H9 (cell line): ENCODE results near the gene CTRL. TPM values are rescaled to one million over a fixed set of nuclear protein-coding genes. Genes with fewer than 3 reads are reported as not detected.

Experiments
- DNase-seq: peaks from one replicate; pipeline ENCODE4 v3.0.0-alpha.2; 2017
- H2AFZ ChIP-seq: one replicate; pipeline ENCODE4 v1.6.1; 2013; ENCODE audit warnings: mild to moderate bottlenecking, low read length, control low read depth, moderate library complexity
- H2AK5ac ChIP-seq: 2 replicates; pipeline ENCODE4 v1.6.1; 2013; ENCODE audit warnings: low read length, control low read depth, mixed read lengths; ENCODE audit not compliant: insufficient read length
- H2BK120ac ChIP-seq: one replicate; pipeline ENCODE4 v1.6.1; 2013; ENCODE audit warnings: low read depth, mild to moderate bottlenecking, low read length, control low read depth, inconsistent platforms; ENCODE audit not compliant: poor library complexity, severe bottlenecking
- H2BK12ac ChIP-seq: 2 replicates; pipeline ENCODE4 v1.6.1; 2013; ENCODE audit warnings: low read length, control low read depth, mixed read lengths, low read depth; ENCODE audit not compliant: insufficient read length
- H2BK15ac ChIP-seq: 2 replicates; pipeline ENCODE4 v1.6.1; 2013; ENCODE audit warnings: low read depth, low read length, control low read depth
- H2BK20ac ChIP-seq: one replicate; pipeline ENCODE4 v1.6.1; 2013; ENCODE audit warnings: low read depth, mild to moderate bottlenecking, low read length, control low read depth, inconsistent platforms; ENCODE audit not compliant: poor library complexity, severe bottlenecking
- H2BK5ac ChIP-seq: 2 replicates; pipeline ENCODE4 v1.6.1; 2013; ENCODE audit warnings: low read length, control low read depth, mixed read lengths; ENCODE audit not compliant: insufficient read length
- H3K14ac ChIP-seq: 2 replicates; pipeline ENCODE4 v1.6.1; 2013; ENCODE audit warnings: low read length, control low read depth; ENCODE audit not compliant: insufficient read depth
- H3K18ac ChIP-seq: 2 replicates; pipeline ENCODE4 v1.6.1; 2013; ENCODE audit warnings: low read depth, mild to moderate bottlenecking, mixed read lengths, low read length, control low read depth; ENCODE audit not compliant: insufficient read length
- H3K23ac ChIP-seq: 2 replicates; pipeline ENCODE4 v1.6.1; 2013; ENCODE audit warnings: low read length, control low read depth, mixed read lengths, low read depth; ENCODE audit not compliant: insufficient read length
- H3K23me2 ChIP-seq: 2 replicates; pipeline ENCODE4 v1.6.1; 2013; ENCODE audit warnings: low read depth, mild to moderate bottlenecking, mixed read lengths, low read length, control low read depth; ENCODE audit not compliant: insufficient read length, poor library complexity, severe bottlenecking
- H3K27ac ChIP-seq: 2 replicates; pipeline ENCODE4 v1.5.1; 2013; ENCODE audit warnings: low read length, control low read depth, mixed read lengths, low read depth; ENCODE audit not compliant: insufficient read length
- H3K27me3 ChIP-seq: 2 replicates; pipeline ENCODE4 v1.6.1; 2013; ENCODE audit warnings: low read length, control low read depth, inconsistent platforms; ENCODE audit not compliant: insufficient read depth
- H3K4ac ChIP-seq: 2 replicates; pipeline ENCODE4 v1.6.1; 2013; ENCODE audit warnings: low read depth, mild to moderate bottlenecking, control low read depth, inconsistent platforms, low read length, moderate library complexity
- H3K4me1 ChIP-seq: 2 replicates; pipeline ENCODE4 v1.6.1; 2013; ENCODE audit warnings: low read length, control low read depth, inconsistent platforms; ENCODE audit not compliant: insufficient read depth
- H3K4me2 ChIP-seq: 2 replicates; pipeline ENCODE4 v1.6.1; 2013; ENCODE audit warnings: low read length, control low read depth, mixed read lengths; ENCODE audit not compliant: insufficient read length, insufficient read depth
- H3K56ac ChIP-seq: 2 replicates; pipeline ENCODE4 v1.6.1; 2013; ENCODE audit warnings: low read depth, mild to moderate bottlenecking, mixed read lengths, low read length, control low read depth; ENCODE audit not compliant: insufficient read length
- H3K79me1 ChIP-seq: 2 replicates; pipeline ENCODE4 v1.6.1; 2013; ENCODE audit warnings: low read depth, mild to moderate bottlenecking, moderate library complexity, low read length, control low read depth, inconsistent platforms; ENCODE audit not compliant: insufficient read depth, poor library complexity, severe bottlenecking
- H3K79me2 ChIP-seq: 2 replicates; pipeline ENCODE4 v1.6.1; 2013; ENCODE audit warnings: low read length, control low read depth, inconsistent platforms; ENCODE audit not compliant: insufficient read depth
- H3K9ac ChIP-seq: 2 replicates; pipeline ENCODE4 v1.6.1; 2013; ENCODE audit warnings: low read length, control low read depth, mixed read lengths; ENCODE audit not compliant: insufficient read length; ENCODE audit errors: extremely low read depth
- H3K9me3 ChIP-seq: one replicate; pipeline ENCODE4 v1.6.1; 2013; ENCODE audit warnings: low read depth, low read length, inconsistent platforms; ENCODE audit not compliant: control insufficient read depth
- H3T11ph ChIP-seq: one replicate; pipeline ENCODE4 v1.6.1; 2013; ENCODE audit warnings: mild to moderate bottlenecking, low read length, control low read depth, inconsistent platforms
- H4K20me1 ChIP-seq: one replicate; pipeline ENCODE4 v1.6.1; 2013; ENCODE audit not compliant: control insufficient read depth, insufficient read length, insufficient read depth
- H4K5ac ChIP-seq: 2 replicates; pipeline ENCODE4 v1.6.1; 2013; ENCODE audit warnings: low read depth, mild to moderate bottlenecking, mixed read lengths, low read length, control low read depth; ENCODE audit not compliant: insufficient read length
- H4K8ac ChIP-seq: replicated peaks from 2 replicates; pipeline ENCODE4 v1.6.1; 2013; ENCODE audit warnings: low read length, control low read depth, mixed read lengths, low read depth; ENCODE audit not compliant: insufficient read length
- H4K91ac ChIP-seq: 2 replicates; pipeline ENCODE4 v1.6.1; 2013; ENCODE audit warnings: low read depth, mild to moderate bottlenecking, moderate library complexity, mixed read lengths, low read length, control low read depth; ENCODE audit not compliant: insufficient read length
- H3K27ac Mint-ChIP-seq, 3 experiments: 2 replicates in 2 of 3; 3 replicates in 1 of 3; pipeline ENCODE4 v1.8.0; 2020 to 2021; ENCODE audit warnings: mixed read lengths in 3 of 3, mild to moderate bottlenecking in 1 of 3, moderate library complexity in 1 of 3
- H3K27me3 Mint-ChIP-seq: 2 replicates; pipeline ENCODE4 v1.8.0; 2021; ENCODE audit warnings: low read depth, mild to moderate bottlenecking, moderate library complexity, mixed read lengths
- H3K36me3 Mint-ChIP-seq, 3 experiments: 2 replicates in 2 of 3; 3 replicates in 1 of 3; pipeline ENCODE4 v1.8.0; 2020 to 2021; ENCODE audit warnings: low read depth in 3 of 3, mixed read lengths in 3 of 3; ENCODE audit not compliant: insufficient read depth in 1 of 3
- H3K4me1 Mint-ChIP-seq, 2 experiments: 2 replicates each; pipeline ENCODE4 v1.8.0; 2020; ENCODE audit warnings: mixed read lengths in 2 of 2
- H3K4me3 Mint-ChIP-seq, 2 experiments: 2 replicates in 1 of 2; 3 replicates in 1 of 2; pipeline ENCODE4 v1.8.0; 2020 to 2021; ENCODE audit warnings: mild to moderate bottlenecking in 2 of 2, mixed read lengths in 2 of 2, moderate library complexity in 1 of 2
- H3K9me3 Mint-ChIP-seq, 2 experiments: 2 replicates in 1 of 2; 3 replicates in 1 of 2; pipeline ENCODE4 v1.8.0; 2020; ENCODE audit warnings: mild to moderate bottlenecking in 2 of 2, mixed read lengths in 2 of 2, moderate library complexity in 1 of 2
- WGBS: extraction: QIAGEN DNeasy Blood & Tissue Kit; methylation state at CpG from one replicate; pipeline ENCODE4 v1.1.7; 2013; ENCODE audit warnings: missing lambda C conversion rate, low lambda C conversion rate, mixed read lengths; ENCODE audit not compliant: insufficient read length; ENCODE audit errors: extremely low coverage; 5-methylcytosine and 5-hydroxymethylcytosine counted together
- total RNA-seq: library from RNA; stranded (reverse); gene quantifications from 2 replicates; pipeline ENCODE4 v1.2.1, GENCODE V29; 2021
- TF ChIP-seq, protein P1 (sequence below): fragments of 200-600 bp; sonication (generic); conservative IDR thresholded peaks from 3 replicates; pipeline ENCODE4 v1.8.0; 2021; ENCODE audit warnings: antibody characterized with exemption, mild to moderate bottlenecking

Gene CTRL
- total RNA-seq, 1 experiment from 2014 or later: 2.7 TPM

- no peak overlapping the region for H2BK12ac ChIP-seq
- H3K27me3 ChIP-seq: no peaks in the 10 kb centered on the region
- H3K9ac ChIP-seq: no peak overlapping the region
- no peaks in the 10 kb centered on the region for H3K79me1 ChIP-seq
- Mint-ChIP-seq H3K9me3 (no peaks in the 10 kb centered on the region), H3K27ac (no peak overlapping the region), H3K4me1 (no peaks in the 10 kb centered on the region), H3K4me3 (no peak overlapping the region), H3K27me3 (no peaks in the 10 kb centered on the region), H3K36me3 (peaks cover 17 to 75% (median 47%) of the 10 kb centered on the region in 3 experiments)
- H2BK120ac ChIP-seq: no peak overlapping the region
- H3K18ac ChIP-seq: no peak overlapping the region
- H3K23me2 ChIP-seq: no peaks in the 10 kb centered on the region
- no peaks in the 10 kb centered on the region for H3K4me1 ChIP-seq
- H3K14ac ChIP-seq: no peak overlapping the region
- H3K79me2 ChIP-seq: no peaks in the 10 kb centered on the region
- no peak overlapping the region for H3K56ac ChIP-seq
- H3K23ac ChIP-seq: no peak overlapping the region
- TF ChIP-seq, protein P1, sequence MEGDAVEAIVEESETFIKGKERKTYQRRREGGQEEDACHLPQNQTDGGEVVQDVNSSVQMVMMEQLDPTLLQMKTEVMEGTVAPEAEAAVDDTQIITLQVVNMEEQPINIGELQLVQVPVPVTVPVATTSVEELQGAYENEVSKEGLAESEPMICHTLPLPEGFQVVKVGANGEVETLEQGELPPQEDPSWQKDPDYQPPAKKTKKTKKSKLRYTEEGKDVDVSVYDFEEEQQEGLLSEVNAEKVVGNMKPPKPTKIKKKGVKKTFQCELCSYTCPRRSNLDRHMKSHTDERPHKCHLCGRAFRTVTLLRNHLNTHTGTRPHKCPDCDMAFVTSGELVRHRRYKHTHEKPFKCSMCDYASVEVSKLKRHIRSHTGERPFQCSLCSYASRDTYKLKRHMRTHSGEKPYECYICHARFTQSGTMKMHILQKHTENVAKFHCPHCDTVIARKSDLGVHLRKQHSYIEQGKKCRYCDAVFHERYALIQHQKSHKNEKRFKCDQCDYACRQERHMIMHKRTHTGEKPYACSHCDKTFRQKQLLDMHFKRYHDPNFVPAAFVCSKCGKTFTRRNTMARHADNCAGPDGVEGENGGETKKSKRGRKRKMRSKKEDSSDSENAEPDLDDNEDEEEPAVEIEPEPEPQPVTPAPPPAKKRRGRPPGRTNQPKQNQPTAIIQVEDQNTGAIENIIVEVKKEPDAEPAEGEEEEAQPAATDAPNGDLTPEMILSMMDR: no peak
- DNase-seq: no peak
- no peak overlapping the region for H3T11ph ChIP-seq
- no peak overlapping the region for H4K8ac ChIP-seq
- no peaks in the 10 kb centered on the region for H4K20me1 ChIP-seq
- no peak overlapping the region for H2AK5ac ChIP-seq
- H4K91ac ChIP-seq: no peak overlapping the region
- no peak overlapping the region for H2BK20ac ChIP-seq
- H2BK5ac ChIP-seq: no peak overlapping the region
- H2BK15ac ChIP-seq: no peak overlapping the region
- no peaks in the 10 kb centered on the region for H3K9me3 ChIP-seq
- H3K4me2 ChIP-seq: no peak overlapping the region
- H3K4ac ChIP-seq: no peak overlapping the region
- no peak overlapping the region for H3K27ac ChIP-seq
- H2AFZ ChIP-seq: no peak overlapping the region
- no CpG with 5 or more reads among the region's 9 CpGs for WGBS
- no peak overlapping the region for H4K5ac ChIP-seq
Measured at GRCh38 chr16:67957622-67958021, 26.0 kb upstream of the CTRL start.
